Heart left ventricle (tissue), 16 donors: ENCODE data around the gene ETF1. TPM values are rescaled to one million over a fixed set of nuclear protein-coding genes. Genes with fewer than 3 reads are reported as not detected.

Experiments used
- ATAC-seq, 4 donors: fragments of 200-7000 bp; cut with Tn5 transposase; one replicate each; pipeline ENCODE4 v1.9.1; 2020 to 2022; ENCODE audit warnings: moderate library complexity in 4 of 4, mild to moderate bottlenecking in 3 of 4, moderate number of reproducible peaks in 1 of 4
- DNase-seq, 5 donors: peaks; one replicate each; pipeline ENCODE4 v3.0.0-alpha.2; 2020
- H3K27ac ChIP-seq, 12 donors: fragments of 200-600 bp; sonication (generic) in 4 of 12; one replicate each; pipeline versions ENCODE4 v1.5.0 to v1.8.0; 2016 to 2022; ENCODE audit warnings: mild to moderate bottlenecking in 2 of 12
- H3K27me3 ChIP-seq, 9 donors: fragments of 200-600 bp; sonication (generic) in 2 of 9; one replicate each; pipeline versions ENCODE4 v1.5.1 to v1.8.0; 2016 to 2022; ENCODE audit warnings: mild to moderate bottlenecking in 3 of 9
- H3K36me3 ChIP-seq, 9 donors: fragments of 200-600 bp; sonication (generic) in 2 of 9; one replicate each; pipeline versions ENCODE4 v1.5.0 to v1.8.0; 2018 to 2022; ENCODE audit warnings: mild to moderate bottlenecking in 2 of 9
- H3K4me1 ChIP-seq, 12 donors: fragments of 200-600 bp; sonication (generic) in 4 of 12; one replicate each; pipeline versions ENCODE4 v1.5.0 to v1.8.0; 2016 to 2022; ENCODE audit warnings: mild to moderate bottlenecking in 3 of 12
- H3K4me3 ChIP-seq, 12 donors: fragments of 200-600 bp; sonication (generic) in 4 of 12; one replicate each; pipeline versions ENCODE4 v1.5.0 to v1.8.0; 2017 to 2022; ENCODE audit warnings: mild to moderate bottlenecking in 9 of 12, moderate library complexity in 4 of 12
- H3K9me3 ChIP-seq, 12 donors: fragments of 200-600 bp; sonication (generic) in 4 of 12; one replicate each; pipeline versions ENCODE4 v1.5.0 to v1.8.0; 2016 to 2022; ENCODE audit warnings: mild to moderate bottlenecking in 1 of 12
- POLR2A ChIP-seq, 2 donors: fragments of 450-650 bp; IDR thresholded peaks; one replicate each; pipeline ENCODE4 v1.6.1; 2017; ENCODE audit warnings: antibody characterized with exemption in 2 of 2, mild to moderate bottlenecking in 2 of 2, moderate library complexity in 2 of 2
- WGBS, 4 donors: extraction: QIAGEN DNeasy Blood & Tissue Kit in 2 of 4; methylation state at CpG; one replicate each; pipeline versions ENCODE4 v1.1.5 to v1.1.7; 2013 to 2018; 5-methylcytosine and 5-hydroxymethylcytosine counted together
- intact Hi-C, 10 donors: fragments of 100-400 bp; cut with DNase I; formaldehyde crosslinking; loops; one replicate each; pipeline versions ENCODE4 v1.11.1 to v1.14.2; 2022
- polyA plus RNA-seq, 2 donors: library from polyadenylated mRNA; stranded (reverse); fragments of 200-250 nt; gene quantifications; one replicate each; pipeline ENCODE4 v1.2.3, GENCODE V29; 2013
- total RNA-seq, 9 donors: library from RNA; depleted of rRNA in 2 of 9; stranded (reverse); fragments of >200 nt in 2 of 9; fragmentation: NEBNext Ultra II Directional in 3 of 9; extraction: Animal tissue kit (Norgen Biotek cat#: 25700) in 3 of 9; gene quantifications; one replicate each; pipeline versions ENCODE4 v1.1.0 to v1.2.4, GENCODE V29; 2016 to 2023
- TF ChIP-seq, protein P1 (sequence below), 12 donors: fragments of 200-600 bp; sonication (generic) in 4 of 12; IDR thresholded peaks; one replicate each; pipeline versions ENCODE4 v1.5.0 to v1.8.0; 2018 to 2022; ENCODE audit warnings: antibody characterized with exemption in 12 of 12, mild to moderate bottlenecking in 5 of 12
- donor health status: ischemic (EF 13 %, LVEDD 7.1; RV severe dilation, severe dysfunction).
- donor health status: healthy with polysubstance abuse.
- donor health status: DM: no; HTN: yes; CAD: no.
- donor health status: DM: no; HTN: no; CAD: no.
- donor health status: ischemic (EF 25% LVEDD 6.9; RV normal size, moderate dysfunction).
- donor health status: ischemic (EF 25% LVEDD 5.7; RV mildly dilated, moderate dysfunction).
- donor health status: healthy.
- donor health status: DM: yes; HTN: yes; CAD: no.
- donor health status: ischemic (EF 35%, LVEDD 5.7; RV mildly dilated, moderate dysfunction).
- donor health status: nonischemic (EF 11% LVEDD 7.7; RV severe dilation, severe dysfunction).
- donor health status: DM: yes; HTN: yes; CAD: no.
- donor health status: PGD.
- donor health status: ischemic (EF 29% LVEDD 5.4; RV normal size, mild dysfunction).
- donor health status: nonischemic (EF 23%, LVEDD 6.1; RV moderate dilation, normal function).

The ETF1 gene
- total and polyA plus RNA-seq, 11 donors, result 19.0 to 116 (median 81.8) TPM

GRCh38 chr5:138506370-138507306 lies 36.4 kb downstream of the ETF1 start:
- Histone ChIP-seq H3K4me3 (no peak overlapping the region), H3K36me3 (peaks cover 0 to 62% (median 55%) of the 10 kb centered on the region in 9 donors), H3K4me1 (peaks cover 0 to 31% (median 8%) of the 10 kb centered on the region in 12 donors), H3K27ac (no peak overlapping the region), H3K9me3 (no peaks in the 10 kb centered on the region), H3K27me3 (no peaks in the 10 kb centered on the region)
- no peak for TF ChIP-seq POLR2A (IDR thresholded peaks at IDR 0.05)
- TF ChIP-seq, protein P1, sequence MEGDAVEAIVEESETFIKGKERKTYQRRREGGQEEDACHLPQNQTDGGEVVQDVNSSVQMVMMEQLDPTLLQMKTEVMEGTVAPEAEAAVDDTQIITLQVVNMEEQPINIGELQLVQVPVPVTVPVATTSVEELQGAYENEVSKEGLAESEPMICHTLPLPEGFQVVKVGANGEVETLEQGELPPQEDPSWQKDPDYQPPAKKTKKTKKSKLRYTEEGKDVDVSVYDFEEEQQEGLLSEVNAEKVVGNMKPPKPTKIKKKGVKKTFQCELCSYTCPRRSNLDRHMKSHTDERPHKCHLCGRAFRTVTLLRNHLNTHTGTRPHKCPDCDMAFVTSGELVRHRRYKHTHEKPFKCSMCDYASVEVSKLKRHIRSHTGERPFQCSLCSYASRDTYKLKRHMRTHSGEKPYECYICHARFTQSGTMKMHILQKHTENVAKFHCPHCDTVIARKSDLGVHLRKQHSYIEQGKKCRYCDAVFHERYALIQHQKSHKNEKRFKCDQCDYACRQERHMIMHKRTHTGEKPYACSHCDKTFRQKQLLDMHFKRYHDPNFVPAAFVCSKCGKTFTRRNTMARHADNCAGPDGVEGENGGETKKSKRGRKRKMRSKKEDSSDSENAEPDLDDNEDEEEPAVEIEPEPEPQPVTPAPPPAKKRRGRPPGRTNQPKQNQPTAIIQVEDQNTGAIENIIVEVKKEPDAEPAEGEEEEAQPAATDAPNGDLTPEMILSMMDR (IDR thresholded peaks at IDR 0.05), result no peak
- 70 to 82% (median 78%) methylated on average over 10 of the region's 10 CpGs for WGBS, 4 donors
- peak in 2 of 4 donors; percentile 28 to 43 for ATAC-seq
- intact Hi-C loops, result loop anchor here in 1 of 10 donors (10.0 kb wide), 1 partner anchor 282 kb away; no protein-coding TSS in a partner anchor
- no peak for DNase-seq

GRCh38 chr5:138504799-138505198 lies 38.2 kb downstream of the ETF1 start:
- Histone ChIP-seq H3K4me3 (no peak overlapping the region), H3K27ac (peak overlapping the region in 6 of 12 donors; percentile 28 to 53 (median 45)), H3K27me3 (no peaks in the 10 kb centered on the region), H3K36me3 (peaks cover 0 to 43% (median 38%) of the 10 kb centered on the region in 9 donors), H3K4me1 (peaks cover 0 to 31% (median 8%) of the 10 kb centered on the region in 12 donors), H3K9me3 (no peaks in the 10 kb centered on the region)
- TF ChIP-seq POLR2A (IDR thresholded peaks at IDR 0.05), result no peak
- TF ChIP-seq, protein P1 (IDR thresholded peaks at IDR 0.05), result no peak
- ATAC-seq, result peak; percentile 69 to 86 (median 80)
- intact Hi-C loops, result loop anchor here in 4 of 10 donors (1.0 to 10.0 kb wide), 5 partner anchors 37 to 280 kb away; partner anchors contain the start of gene EGR1 (in 1 of the 4)
- peak in 4 of 5 donors; percentile 45 to 63 (median 60) for DNase-seq
- WGBS, 4 donors, result 21 to 34% (median 27%) methylated on average over 4 of the region's 4 CpGs

- no peaks in the 10 kb centered on the region for H3K27me3 ChIP-seq
- WGBS, 4 donors, result 18 to 27% (median 23%) methylated on average over 6 of the region's 6 CpGs
- intact Hi-C loops, result loop anchor here (1.0 to 10.0 kb wide), 8 partner anchors 36 to 279 kb away; partner anchors contain the start of gene EGR1 (in 1 of the 10)
- H3K27ac ChIP-seq, result peak overlapping the region in 4 of 12 donors; percentile 4 to 49 (median 28)
- H3K36me3 ChIP-seq, result peaks cover 0 to 32% (median 26%) of the 10 kb centered on the region in 9 donors
- TF ChIP-seq POLR2A (IDR thresholded peaks at IDR 0.05), result no peak
- TF ChIP-seq, protein P1 (IDR thresholded peaks at IDR 0.05), result peak; percentile 61 to 79 (median 72)
- DNase-seq, result peak in 2 of 5 donors; percentile 18 to 40
- peak; percentile 72 to 79 (median 76) for ATAC-seq
- no peaks in the 10 kb centered on the region for H3K9me3 ChIP-seq
- H3K4me3 ChIP-seq, result no peak overlapping the region
- H3K4me1 ChIP-seq, result peaks cover 0 to 28% (median 8%) of the 10 kb centered on the region in 12 donors
Measured at GRCh38 chr5:138503487-138504270, 39.4 kb downstream of the ETF1 start.
